WI38 (cell line): Measurements from ENCODE around the gene SUPT5H.

Experiments used
- H3K4me3 ChIP-seq: 2 replicates; pipeline ENCODE4 v1.5.1; 2011; ENCODE audit warnings: low read depth, mild to moderate bottlenecking, control low read depth, low read length
- CTCF ChIP-seq: IDR thresholded peaks from 2 replicates; pipeline ENCODE4 v1.5.1; 2012; ENCODE audit warnings: low read depth, mild to moderate bottlenecking, control low read depth, low read length

SUPT5H gene

GRCh38 chr19:39514840-39515550 lies 69.6 kb downstream of the SUPT5H start, which contains the start of gene SELENOV:
SELENOV (plus strand) TSS chr19:39515139; CDS start chr19:39515213, 74 bp downstream.
- no peak for TF ChIP-seq CTCF
- H3K4me3 ChIP-seq, result no peak within 1 kb of the TSS

- TF ChIP-seq CTCF, result no peak
- no peak overlapping the region for H3K4me3 ChIP-seq
Measured at GRCh38 chr19:39515551-39516191, 70.3 kb downstream of the SUPT5H start.

GRCh38 chr19:39516270-39516669 lies 70.9 kb downstream of the SUPT5H start:
- no peak for TF ChIP-seq CTCF
- H3K4me3 ChIP-seq, result no peak overlapping the region

- no peak overlapping the region for H3K4me3 ChIP-seq
- no peak for TF ChIP-seq CTCF
Measured at GRCh38 chr19:39517432-39517831, 72.0 kb downstream of the SUPT5H start.

GRCh38 chr19:39518458-39518857 lies 73.1 kb downstream of the SUPT5H start:
- TF ChIP-seq CTCF, result no peak
- H3K4me3 ChIP-seq, result no peak overlapping the region

- TF ChIP-seq CTCF, result no peak
- no peak overlapping the region for H3K4me3 ChIP-seq
Measured at GRCh38 chr19:39518975-39519374, 73.6 kb downstream of the SUPT5H start.
